ENCODE results near the gene RHOU.

DNA sequence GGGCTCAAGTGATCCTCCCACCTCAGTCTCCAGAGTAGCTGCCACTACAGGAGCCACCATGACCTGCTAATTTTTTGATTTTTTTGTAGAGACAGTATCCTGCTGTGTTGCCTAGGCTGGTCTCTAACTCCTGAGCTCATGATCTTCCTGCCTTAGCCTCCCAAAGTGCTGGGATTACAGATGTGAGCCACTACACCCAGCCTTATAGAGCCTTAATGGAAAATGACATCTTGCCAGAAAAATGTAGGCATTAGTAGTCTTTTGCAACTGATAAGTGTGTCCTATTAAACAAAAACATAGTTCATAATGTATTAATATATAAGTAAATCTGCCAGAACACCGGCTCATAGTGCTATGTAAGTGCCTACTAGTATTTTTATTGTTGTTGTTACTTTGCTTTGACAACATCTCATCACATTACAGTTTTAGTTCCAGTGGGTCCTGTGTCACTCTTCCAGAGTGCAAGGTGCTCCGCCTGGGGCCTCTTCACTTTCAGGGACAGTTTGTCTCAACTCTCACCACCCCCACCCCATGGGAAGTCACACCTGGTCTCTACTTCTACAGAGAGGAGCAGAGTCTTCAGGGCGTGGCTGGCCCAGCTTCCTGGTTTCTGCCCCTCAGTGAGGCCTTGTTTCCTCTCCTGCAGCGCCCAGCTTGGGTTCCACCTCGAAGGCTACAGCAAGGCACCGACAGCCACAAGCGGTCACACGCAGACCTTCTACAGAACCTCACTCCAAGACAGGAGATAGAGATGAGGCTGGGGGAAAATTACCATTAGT is 30.1 kb downstream of the RHOU start:
- TF ChIP-seq, protein P1, sequence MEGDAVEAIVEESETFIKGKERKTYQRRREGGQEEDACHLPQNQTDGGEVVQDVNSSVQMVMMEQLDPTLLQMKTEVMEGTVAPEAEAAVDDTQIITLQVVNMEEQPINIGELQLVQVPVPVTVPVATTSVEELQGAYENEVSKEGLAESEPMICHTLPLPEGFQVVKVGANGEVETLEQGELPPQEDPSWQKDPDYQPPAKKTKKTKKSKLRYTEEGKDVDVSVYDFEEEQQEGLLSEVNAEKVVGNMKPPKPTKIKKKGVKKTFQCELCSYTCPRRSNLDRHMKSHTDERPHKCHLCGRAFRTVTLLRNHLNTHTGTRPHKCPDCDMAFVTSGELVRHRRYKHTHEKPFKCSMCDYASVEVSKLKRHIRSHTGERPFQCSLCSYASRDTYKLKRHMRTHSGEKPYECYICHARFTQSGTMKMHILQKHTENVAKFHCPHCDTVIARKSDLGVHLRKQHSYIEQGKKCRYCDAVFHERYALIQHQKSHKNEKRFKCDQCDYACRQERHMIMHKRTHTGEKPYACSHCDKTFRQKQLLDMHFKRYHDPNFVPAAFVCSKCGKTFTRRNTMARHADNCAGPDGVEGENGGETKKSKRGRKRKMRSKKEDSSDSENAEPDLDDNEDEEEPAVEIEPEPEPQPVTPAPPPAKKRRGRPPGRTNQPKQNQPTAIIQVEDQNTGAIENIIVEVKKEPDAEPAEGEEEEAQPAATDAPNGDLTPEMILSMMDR (conservative IDR thresholded peaks at IDR 0.05; ENCODE audit: low read depth, low read length): no peak
- TF ChIP-seq EZH2 (IDR thresholded peaks at IDR 0.05; ENCODE audit: low read length, unreplicated experiment): no peak
- no peak for TF ChIP-seq EZH2phosphoT487 (IDR thresholded peaks at IDR 0.05; ENCODE audit: borderline replicate concordance, low read length)

Measured in PC-3 (cell line).